HCT116 (cell line): ENCODE measurements around the gene NBDY. TPM values are rescaled to one million over a fixed set of nuclear protein-coding genes. Genes with fewer than 3 reads are reported as not detected.

Source experiments
- ATAC-seq: fragments of 200-7000 bp; cut with Tn5 transposase; 2 replicates; pipeline ENCODE4 v1.9.1; 2020; ENCODE audit warnings: mild to moderate bottlenecking, moderate library complexity
- BruUV-seq: library from RNA; stranded (reverse); fragments of 400-500 nt; replicated peaks from 2 replicates; lab custom pipeline; 2021; lab: Mats Ljungman, UMichigan
- CTCF ChIA-PET: fragments of 300-600 bp; sonication (Branson Sonifier 250); formaldehyde crosslinking; loops from one replicate; lab custom pipeline; 2021; ENCODE audit warnings: antibody characterized with exemption; lab: Charles Lee
- POLR2A ChIA-PET: fragments of 300-600, 350-600 bp; sonication (Branson Sonifier 250); formaldehyde crosslinking; loops from one replicate; lab custom pipeline; 2021; ENCODE audit warnings: antibody characterized with exemption; lab: Charles Lee
- RAD21 ChIA-PET, 2 experiments: fragments of 300-600 bp; sonication (Branson Sonifier 250); formaldehyde crosslinking; loops; one replicate each; lab custom pipeline; 2023; ENCODE audit warnings: low total read pairs in 2 of 2; ENCODE audit not compliant: uncharacterized antibody in 2 of 2, unreplicated experiment in 2 of 2, low non-redundant PET in 1 of 2; lab: Charles Lee
- DNase-seq: peaks from one replicate; pipeline ENCODE4 v3.0.0-alpha.2; 2010; ENCODE audit warnings: low read depth, low spot score
- H2AFZ ChIP-seq: fragments of 200-600 bp; shearing (Covaris generic), sonication (generic); 2 replicates; pipeline ENCODE4 v1.6.1; 2017; ENCODE audit warnings: low read depth, mixed run types, mixed read lengths, antibody characterized with exemption, low read length; ENCODE audit not compliant: poor library complexity, severe bottlenecking
- H3K27ac ChIP-seq: 2 replicates; pipeline ENCODE4 v1.5.1; 2012; ENCODE audit warnings: low read depth, low read length
- H3K27me3 ChIP-seq: fragments of 200-600 bp; sonication (generic); 2 replicates; pipeline ENCODE4 v1.6.1; 2016; ENCODE audit warnings: mixed run types, low read length, mixed read lengths; ENCODE audit not compliant: insufficient read depth
- H3K36me3 ChIP-seq, 2 experiments: fragments of 200-500 bp in 1 of 2; fragments of 200-600 bp in 1 of 2; sonication (Bioruptor generic) in 1 of 2; sonication (generic) in 1 of 2; 2 replicates each; pipeline versions ENCODE4 v1.5.1 to v1.6.1; 2014 to 2016; ENCODE audit warnings: low read length in 2 of 2, inconsistent platforms in 1 of 2, mixed read lengths in 1 of 2, mixed run types in 1 of 2; ENCODE audit not compliant: insufficient read depth in 2 of 2, control insufficient read depth in 1 of 2
- H3K4me1 ChIP-seq, 2 experiments: fragments of 200-600 bp in 1 of 2; sonication (generic) in 1 of 2; 2 replicates each; pipeline versions ENCODE4 v1.5.1 to v1.6.1; 2012 to 2017; ENCODE audit warnings: low read length in 2 of 2, inconsistent platforms in 1 of 2, mild to moderate bottlenecking in 1 of 2, mixed read lengths in 1 of 2, mixed run types in 1 of 2, moderate library complexity in 1 of 2; ENCODE audit not compliant: insufficient read depth in 2 of 2, control insufficient read depth in 1 of 2
- H3K4me2 ChIP-seq: fragments of 200-600 bp; sonication (generic); 2 replicates; pipeline ENCODE4 v1.6.1; 2017; ENCODE audit warnings: mixed run types, low read length, mixed read lengths
- H3K4me3 ChIP-seq, 2 experiments: fragments of 200-600 bp in 1 of 2; sonication (generic) in 1 of 2; replicated peaks in 1 of 2; 2 replicates each; pipeline ENCODE4 v1.5.1; 2011 to 2016; ENCODE audit warnings: low read length in 2 of 2, control low read depth in 1 of 2, low read depth in 1 of 2, mild to moderate bottlenecking in 1 of 2, mixed read lengths in 1 of 2, mixed run types in 1 of 2
- H3K79me2 ChIP-seq: fragments of 200-600 bp; sonication (generic); 2 replicates; pipeline ENCODE4 v1.6.1; 2017; ENCODE audit warnings: mild to moderate bottlenecking, mixed run types, low read length, moderate library complexity, mixed read lengths; ENCODE audit not compliant: insufficient read depth
- H3K9ac ChIP-seq: fragments of 200-600 bp; sonication (generic); 2 replicates; pipeline ENCODE4 v1.6.1; 2016; ENCODE audit warnings: low read length, mixed read lengths
- H3K9me2 ChIP-seq: fragments of 200-600 bp; sonication (generic), shearing (Covaris generic); 2 replicates; pipeline ENCODE4 v1.6.1; 2017; ENCODE audit warnings: mixed run types, mild to moderate bottlenecking, moderate library complexity; ENCODE audit not compliant: insufficient read depth
- H3K9me3 ChIP-seq, 2 experiments: fragments of 200-500 bp in 1 of 2; fragments of 200-600 bp in 1 of 2; sonication (Bioruptor generic) in 1 of 2; sonication (generic) in 1 of 2; 2 replicates each; pipeline ENCODE4 v1.6.1; 2014 to 2017; ENCODE audit warnings: low read length in 2 of 2, mixed read lengths in 2 of 2, inconsistent platforms in 1 of 2, low read depth in 1 of 2, mild to moderate bottlenecking in 1 of 2, mixed run types in 1 of 2, moderate library complexity in 1 of 2; ENCODE audit not compliant: control insufficient read depth in 1 of 2, insufficient read depth in 1 of 2
- H4K20me1 ChIP-seq: fragments of 200-600 bp; sonication (generic), shearing (Covaris generic); 2 replicates; pipeline ENCODE4 v1.6.1; 2017; ENCODE audit warnings: mixed run types, mild to moderate bottlenecking, moderate library complexity; ENCODE audit not compliant: insufficient read depth
- CBX3 ChIP-seq: IDR thresholded peaks from 2 replicates; pipeline ENCODE4 v1.6.1; 2012; ENCODE audit warnings: low read depth
- ELF1 ChIP-seq: IDR thresholded peaks from 2 replicates; pipeline ENCODE4 v1.6.1; 2012; ENCODE audit warnings: low read depth, borderline replicate concordance
- FOSL1 ChIP-seq: IDR thresholded peaks from 2 replicates; pipeline ENCODE4 v1.6.1; 2012; ENCODE audit warnings: low read depth
- JUND ChIP-seq: IDR thresholded peaks from 2 replicates; pipeline ENCODE4 v1.6.1; 2012
- POLR2A ChIP-seq: IDR thresholded peaks from 2 replicates; pipeline ENCODE4 v1.7.0; 2011; ENCODE audit warnings: borderline replicate concordance; ENCODE audit not compliant: insufficient read depth, insufficient read length; ENCODE audit errors: extremely low read depth
- POLR2AphosphoS5 ChIP-seq: IDR thresholded peaks from 2 replicates; pipeline ENCODE4 v1.6.1; 2011; ENCODE audit warnings: mild to moderate bottlenecking, low read depth, low read length, moderate library complexity
- SIN3A ChIP-seq: IDR thresholded peaks from 2 replicates; pipeline ENCODE4 v1.6.1; 2012; ENCODE audit warnings: low read depth
- TCF7L2 ChIP-seq: IDR thresholded peaks from 2 replicates; pipeline ENCODE4 v1.7.0; 2011; ENCODE audit warnings: borderline replicate concordance, inconsistent platforms; ENCODE audit not compliant: insufficient read depth, insufficient read length; ENCODE audit errors: extremely low read depth
- ZFX ChIP-seq: fragments of 450-650 bp; IDR thresholded peaks from 2 replicates; pipeline ENCODE4 v1.6.1; 2017
- intact Hi-C: fragments of 100-400 bp; cut with micrococcal nuclease; formaldehyde crosslinking; loops from 2 replicates; pipeline ENCODE4 v1.10.0; 2022
- total RNA-seq: library from RNA; stranded (reverse); gene quantifications from one replicate; pipeline ENCODE4 v1.2.1, GENCODE V29; 2021; ENCODE audit not compliant: unreplicated experiment
- TF ChIP-seq, protein P1 (sequence below), 3 experiments: fragments of 200-600 bp in 1 of 3; sonication (generic) in 1 of 3; IDR thresholded peaks in 2 of 3; conservative IDR thresholded peaks in 1 of 3; 2 replicates each; pipeline ENCODE4 v1.5.1; 2012 to 2017; ENCODE audit warnings: low read depth in 2 of 3, low read length in 2 of 3, antibody characterized with exemption in 1 of 3, borderline replicate concordance in 1 of 3, control low read depth in 1 of 3, mild to moderate bottlenecking in 1 of 3, mixed read lengths in 1 of 3, mixed run types in 1 of 3, moderate library complexity in 1 of 3; ENCODE audit not compliant: insufficient read depth in 1 of 3

Gene NBDY
- total RNA-seq, 1 experiment from 2014 or later = 65.6 TPM

DNA sequence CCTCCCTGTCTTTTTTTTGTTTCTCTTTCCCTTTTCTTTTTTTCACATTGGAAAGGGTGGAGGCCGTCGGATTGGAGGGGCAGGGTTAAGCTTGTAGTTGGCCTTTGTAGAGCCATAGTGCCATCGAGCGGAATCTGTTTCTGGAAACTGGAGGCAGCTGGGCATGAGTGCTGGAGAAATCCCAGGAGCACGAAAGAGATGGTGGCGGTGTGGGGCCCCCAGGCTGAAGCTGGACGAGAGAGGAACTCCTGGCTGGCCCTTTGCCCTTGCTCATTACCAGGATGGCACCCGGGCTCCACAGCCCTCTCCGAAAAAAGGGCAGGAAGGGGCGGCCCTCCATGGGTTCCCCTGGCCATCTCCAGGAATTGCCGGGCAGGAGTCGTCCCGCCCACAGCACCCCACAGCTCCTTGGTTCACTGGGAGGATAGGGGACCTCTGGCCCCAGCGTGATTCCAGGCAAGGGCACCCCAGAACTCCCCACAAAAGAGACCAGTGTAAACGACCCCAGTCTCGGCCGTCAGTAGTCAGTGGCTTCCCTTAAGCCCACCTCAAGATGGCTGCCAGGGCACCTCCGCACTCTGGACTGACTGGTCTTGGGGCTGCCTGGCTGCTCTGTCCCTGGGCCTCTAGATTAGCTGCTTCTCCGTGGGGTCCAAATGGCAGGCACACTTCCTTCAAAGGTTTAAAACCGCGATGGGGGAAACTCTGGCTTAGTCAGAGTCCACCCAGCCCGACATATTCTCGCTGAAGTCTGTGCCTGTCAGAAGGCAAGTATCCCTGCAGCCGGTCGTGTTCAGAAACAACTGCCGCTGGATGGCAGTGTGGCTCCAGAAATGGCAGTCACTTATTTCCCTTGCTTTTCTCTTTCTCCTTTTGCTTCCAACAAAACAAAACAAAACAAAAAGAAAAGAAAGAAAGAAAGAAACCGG, 74.1 kb downstream of the NBDY start:
- Histone ChIP-seq H3K36me3 (no peaks in the 10 kb centered on the region), H4K20me1 (no peaks in the 10 kb centered on the region), H3K9me2 (no peaks in the 10 kb centered on the region), H3K79me2 (no peaks in the 10 kb centered on the region), H3K27me3 (no peaks in the 10 kb centered on the region), H3K4me2 (no peak overlapping the region), H3K4me3 (no peak overlapping the region), H3K4me1 (no peaks in the 10 kb centered on the region), H3K27ac (no peak overlapping the region), H2AFZ (no peak overlapping the region), H3K9ac (no peak overlapping the region), H3K9me3 (no peaks in the 10 kb centered on the region)
- ATAC-seq = no peak
- ChIA-PET POLR2A (no interaction called here), CTCF (no interaction called here), RAD21 (no interaction called here)
- BruUV-seq = no TSS peak
- no peak for DNase-seq
- intact Hi-C loops = no loop called here
- TF ChIP-seq CBX3 (no peak), ELF1 (no peak), TCF7L2 (no peak), SIN3A (no peak), ZFX (no peak), POLR2AphosphoS5 (no peak), POLR2A (no peak), JUND (no peak), FOSL1 (no peak)
- TF ChIP-seq, protein P1, sequence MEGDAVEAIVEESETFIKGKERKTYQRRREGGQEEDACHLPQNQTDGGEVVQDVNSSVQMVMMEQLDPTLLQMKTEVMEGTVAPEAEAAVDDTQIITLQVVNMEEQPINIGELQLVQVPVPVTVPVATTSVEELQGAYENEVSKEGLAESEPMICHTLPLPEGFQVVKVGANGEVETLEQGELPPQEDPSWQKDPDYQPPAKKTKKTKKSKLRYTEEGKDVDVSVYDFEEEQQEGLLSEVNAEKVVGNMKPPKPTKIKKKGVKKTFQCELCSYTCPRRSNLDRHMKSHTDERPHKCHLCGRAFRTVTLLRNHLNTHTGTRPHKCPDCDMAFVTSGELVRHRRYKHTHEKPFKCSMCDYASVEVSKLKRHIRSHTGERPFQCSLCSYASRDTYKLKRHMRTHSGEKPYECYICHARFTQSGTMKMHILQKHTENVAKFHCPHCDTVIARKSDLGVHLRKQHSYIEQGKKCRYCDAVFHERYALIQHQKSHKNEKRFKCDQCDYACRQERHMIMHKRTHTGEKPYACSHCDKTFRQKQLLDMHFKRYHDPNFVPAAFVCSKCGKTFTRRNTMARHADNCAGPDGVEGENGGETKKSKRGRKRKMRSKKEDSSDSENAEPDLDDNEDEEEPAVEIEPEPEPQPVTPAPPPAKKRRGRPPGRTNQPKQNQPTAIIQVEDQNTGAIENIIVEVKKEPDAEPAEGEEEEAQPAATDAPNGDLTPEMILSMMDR (IDR thresholded peaks at IDR 0.05 in 2 of 3, conservative IDR thresholded peaks at IDR 0.05 in 1 of 3; ENCODE audit: borderline replicate concordance in 1 of 3, insufficient read depth in 1 of 3, low read depth in 2 of 3, low read length in 2 of 3) = no peak
